Choroid plexus epithelial cell (primary cell): ENCODE measurements around the gene CALM1.

Experiments used
- DNase-seq: peaks from one replicate; pipeline ENCODE4 v3.0.0-alpha.2; 2010; ENCODE audit warnings: low read depth
- H3K4me3 ChIP-seq: 2 replicates; pipeline ENCODE4 v1.5.1; 2011; ENCODE audit warnings: low read depth, mild to moderate bottlenecking, control low read depth, low read length, moderate library complexity
- TF ChIP-seq, protein P1 (sequence below): conservative IDR thresholded peaks from 2 replicates; pipeline ENCODE4 v1.5.1; 2011; ENCODE audit warnings: low read depth, mild to moderate bottlenecking, control low read depth, inconsistent platforms, low read length, moderate library complexity

CALM1 gene

DNA sequence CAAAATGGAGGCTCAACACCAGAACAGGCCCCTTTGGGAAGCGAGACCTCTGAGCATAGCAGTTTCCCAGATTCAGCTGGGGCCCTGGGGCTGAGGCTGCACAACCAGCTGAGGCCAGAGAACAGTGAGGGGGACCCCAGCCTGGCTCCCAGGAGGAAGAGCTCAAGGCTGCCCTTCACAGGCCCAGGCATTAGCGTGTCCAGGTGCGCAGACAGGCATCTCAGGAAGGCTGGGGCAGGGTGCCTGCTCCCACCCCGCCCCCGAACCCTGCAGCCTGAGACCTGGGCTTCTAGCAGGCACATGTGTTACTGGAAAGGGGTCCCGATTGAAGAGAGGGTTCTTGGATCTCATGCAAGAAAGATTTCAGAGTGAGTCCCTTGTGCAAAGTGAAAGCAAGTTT lies 27.2 kb downstream of the CALM1 start:
- H3K4me3 ChIP-seq = no peak overlapping the region
- DNase-seq = no peak
- TF ChIP-seq, protein P1, sequence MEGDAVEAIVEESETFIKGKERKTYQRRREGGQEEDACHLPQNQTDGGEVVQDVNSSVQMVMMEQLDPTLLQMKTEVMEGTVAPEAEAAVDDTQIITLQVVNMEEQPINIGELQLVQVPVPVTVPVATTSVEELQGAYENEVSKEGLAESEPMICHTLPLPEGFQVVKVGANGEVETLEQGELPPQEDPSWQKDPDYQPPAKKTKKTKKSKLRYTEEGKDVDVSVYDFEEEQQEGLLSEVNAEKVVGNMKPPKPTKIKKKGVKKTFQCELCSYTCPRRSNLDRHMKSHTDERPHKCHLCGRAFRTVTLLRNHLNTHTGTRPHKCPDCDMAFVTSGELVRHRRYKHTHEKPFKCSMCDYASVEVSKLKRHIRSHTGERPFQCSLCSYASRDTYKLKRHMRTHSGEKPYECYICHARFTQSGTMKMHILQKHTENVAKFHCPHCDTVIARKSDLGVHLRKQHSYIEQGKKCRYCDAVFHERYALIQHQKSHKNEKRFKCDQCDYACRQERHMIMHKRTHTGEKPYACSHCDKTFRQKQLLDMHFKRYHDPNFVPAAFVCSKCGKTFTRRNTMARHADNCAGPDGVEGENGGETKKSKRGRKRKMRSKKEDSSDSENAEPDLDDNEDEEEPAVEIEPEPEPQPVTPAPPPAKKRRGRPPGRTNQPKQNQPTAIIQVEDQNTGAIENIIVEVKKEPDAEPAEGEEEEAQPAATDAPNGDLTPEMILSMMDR = no peak

DNA sequence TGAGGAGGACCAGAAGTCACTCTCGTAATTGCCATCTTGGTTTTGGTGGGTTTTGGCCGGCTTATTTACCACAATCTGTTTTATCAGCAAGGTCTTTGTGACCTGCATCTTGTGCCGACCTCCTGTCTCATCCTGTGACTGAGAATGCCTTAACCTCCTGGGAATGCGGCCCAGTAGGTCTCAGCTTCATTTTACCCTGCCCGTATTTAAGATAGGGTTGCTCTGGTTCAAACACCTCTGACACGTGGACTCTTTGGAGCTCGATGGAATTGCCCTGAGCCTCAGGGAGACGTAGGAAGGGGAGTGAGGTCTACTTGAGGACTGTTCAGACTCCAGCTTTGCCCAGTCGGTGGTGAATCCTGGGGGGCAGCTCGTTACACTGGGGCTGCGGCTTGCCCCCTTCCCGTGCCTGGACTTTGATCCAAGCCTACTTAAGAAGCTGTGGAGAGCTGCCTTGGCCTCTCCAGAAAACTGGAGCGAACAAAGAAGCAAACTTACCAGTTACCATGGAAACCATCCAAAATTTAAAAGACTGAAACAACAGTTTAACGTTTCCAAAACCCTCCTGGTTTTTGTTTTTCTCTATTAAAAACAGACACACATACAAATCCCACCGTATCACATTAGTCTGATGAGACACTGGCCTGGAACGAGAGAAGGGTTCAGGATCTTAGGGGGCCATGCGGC lies 28.0 kb downstream of the CALM1 start:
- TF ChIP-seq, protein P1 = no peak
- H3K4me3 ChIP-seq = no peak overlapping the region
- DNase-seq = no peak

DNA sequence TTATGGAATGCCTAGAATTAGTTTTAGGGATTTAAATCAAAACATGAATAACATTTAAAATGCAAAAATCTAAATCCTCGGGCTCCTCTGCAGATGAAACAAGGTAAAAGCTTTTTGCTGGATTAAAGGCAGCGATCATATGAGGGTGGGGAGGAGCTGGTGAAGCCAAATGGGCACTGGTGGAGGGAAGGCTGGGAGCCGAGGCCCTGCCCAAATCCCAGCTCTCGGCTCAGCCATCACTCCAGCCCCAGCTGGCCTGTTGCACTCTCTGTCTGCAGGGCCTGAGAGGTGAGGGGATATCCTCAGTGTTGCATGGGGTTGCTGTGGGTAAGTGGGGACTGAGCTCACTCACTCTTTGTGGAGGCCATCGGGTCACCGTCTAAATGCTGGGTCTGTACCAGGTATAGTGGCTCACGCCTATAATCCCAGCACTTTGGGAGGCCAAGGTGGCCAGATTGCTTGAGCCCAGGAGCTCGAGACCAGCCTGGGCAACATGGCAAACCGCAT lies 28.6 kb downstream of the CALM1 start:
- TF ChIP-seq, protein P1 = no peak
- H3K4me3 ChIP-seq = no peak overlapping the region
- no peak for DNase-seq

DNA sequence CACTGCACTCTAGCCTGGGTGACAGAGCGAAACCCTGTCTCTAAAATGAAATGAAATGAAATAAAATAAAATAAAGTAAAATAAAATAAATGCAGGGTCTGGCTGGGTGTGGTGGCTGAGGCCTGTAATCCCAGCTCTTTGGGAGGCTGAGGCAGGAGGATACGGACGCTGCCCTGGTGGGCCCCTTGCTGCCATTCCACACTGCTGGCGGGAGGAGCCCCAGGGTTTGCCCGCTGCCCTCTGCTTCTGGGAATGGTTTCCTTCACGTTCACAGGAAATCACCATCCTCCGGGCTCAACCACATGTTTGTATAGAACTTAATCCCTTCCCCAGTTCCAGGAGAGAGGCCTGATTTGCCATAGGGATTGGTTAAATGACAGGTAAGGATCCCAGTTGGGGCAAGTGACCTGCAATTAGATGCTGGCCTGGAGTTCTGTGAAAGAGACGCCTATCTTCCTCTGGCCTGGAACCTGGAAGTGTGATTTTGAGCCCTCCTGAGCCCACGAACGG lies 29.3 kb downstream of the CALM1 start:
- H3K4me3 ChIP-seq = no peak overlapping the region
- DNase-seq = no peak
- TF ChIP-seq, protein P1 = no peak

DNA sequence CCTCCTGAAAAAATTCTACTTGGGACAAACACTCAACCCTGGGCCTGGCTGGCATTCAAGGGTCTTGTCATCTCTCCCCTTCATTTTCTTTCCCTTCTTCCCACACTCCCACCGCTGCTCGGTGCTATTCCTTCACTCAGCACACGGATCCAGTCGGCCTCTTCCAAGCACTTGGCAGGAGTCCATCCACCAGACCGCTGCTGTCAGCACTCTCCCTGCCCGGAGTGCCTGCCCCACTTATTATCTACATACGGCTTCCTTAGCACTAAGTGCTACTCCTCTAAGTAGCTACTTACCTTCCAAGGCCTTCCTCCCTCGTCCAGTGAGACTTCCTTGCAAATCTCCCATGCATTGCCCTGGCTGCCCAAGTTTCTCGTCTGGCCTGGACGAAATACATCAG lies 29.8 kb downstream of the CALM1 start:
- DNase-seq = peak; percentile 76
- TF ChIP-seq, protein P1 = no peak
- no peak overlapping the region for H3K4me3 ChIP-seq

DNA sequence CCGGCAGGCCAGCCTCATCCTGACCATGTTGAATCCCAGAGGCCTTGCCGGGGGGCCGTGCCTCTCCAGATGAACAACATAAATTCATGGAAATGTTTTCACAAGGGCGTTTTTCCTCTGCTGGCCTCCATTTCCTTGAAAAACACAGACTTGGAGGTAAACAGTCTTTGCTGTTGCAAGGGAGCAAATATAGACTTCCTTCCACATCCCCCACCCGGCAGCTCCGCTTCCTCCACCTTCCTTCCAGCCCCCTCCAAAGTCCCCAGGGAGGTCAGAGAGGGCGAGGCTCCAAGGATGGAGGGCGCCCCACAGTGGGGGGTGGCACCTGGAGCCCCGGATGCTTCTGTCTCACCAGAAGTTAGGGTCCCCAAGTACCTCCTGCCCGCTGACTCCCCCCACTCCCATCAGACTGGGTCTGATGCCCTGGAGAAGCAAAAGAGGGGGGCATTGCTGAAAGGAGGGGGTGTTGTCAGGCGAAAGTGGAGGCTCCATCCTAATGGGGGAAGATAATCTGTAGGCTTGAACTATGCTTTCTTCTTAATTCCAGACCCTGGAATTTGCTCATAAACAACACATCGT lies 31.1 kb downstream of the CALM1 start:
- DNase-seq = no peak
- no peak overlapping the region for H3K4me3 ChIP-seq
- TF ChIP-seq, protein P1 = no peak
